Measurements from ENCODE around the gene CCDC93.

Gene CCDC93

DNA sequence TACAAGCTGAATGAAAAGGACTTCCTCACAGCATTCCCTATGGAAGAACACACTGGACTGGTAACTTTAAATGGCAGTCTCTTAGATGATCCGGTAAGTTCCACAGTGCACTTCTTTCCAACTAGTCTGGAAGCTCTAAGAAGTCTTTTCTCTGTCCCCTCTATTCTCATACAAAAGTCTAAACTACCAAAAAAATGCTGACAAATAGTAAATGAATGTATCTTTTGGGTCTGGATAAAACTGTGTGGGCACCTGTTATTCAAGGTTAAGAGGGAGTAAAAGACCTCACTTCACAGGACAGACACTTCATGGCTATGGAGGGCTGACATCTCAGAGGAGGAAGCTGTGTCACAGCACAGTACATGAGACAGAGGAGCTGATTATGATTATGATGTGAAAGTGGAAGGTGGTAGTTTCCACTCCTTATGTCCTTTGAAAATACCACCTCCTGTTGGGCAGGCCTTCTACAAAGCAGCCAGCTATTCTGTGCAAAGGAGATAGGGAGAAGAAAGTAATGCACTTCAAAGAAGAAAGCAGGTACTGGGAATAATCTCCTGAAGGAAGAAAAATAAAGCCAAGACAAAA lies 23.9 kb downstream of the CCDC93 start:
- no peak for DNase-seq (ENCODE audit: low spot score)

DNA sequence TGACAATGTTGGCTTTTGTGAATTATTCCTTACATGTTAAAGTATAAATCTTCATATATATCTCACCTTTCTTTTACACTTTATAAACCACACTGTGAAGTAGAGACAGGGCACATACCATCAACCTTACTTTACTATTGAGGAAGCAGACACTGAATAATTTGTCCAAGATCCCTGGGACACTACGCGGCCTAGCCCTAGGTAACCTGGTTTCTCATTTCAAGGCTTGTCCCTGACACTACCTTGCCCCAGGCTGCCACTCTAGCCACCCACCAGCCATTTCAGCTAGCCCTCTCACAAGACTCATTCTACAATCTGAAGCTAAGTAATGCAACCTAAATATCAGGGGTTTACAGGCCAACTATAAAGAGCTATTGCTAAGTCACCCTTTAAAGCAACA lies 26.7 kb downstream of the CCDC93 start:
- DNase-seq (ENCODE audit: low spot score) = no peak

DNA sequence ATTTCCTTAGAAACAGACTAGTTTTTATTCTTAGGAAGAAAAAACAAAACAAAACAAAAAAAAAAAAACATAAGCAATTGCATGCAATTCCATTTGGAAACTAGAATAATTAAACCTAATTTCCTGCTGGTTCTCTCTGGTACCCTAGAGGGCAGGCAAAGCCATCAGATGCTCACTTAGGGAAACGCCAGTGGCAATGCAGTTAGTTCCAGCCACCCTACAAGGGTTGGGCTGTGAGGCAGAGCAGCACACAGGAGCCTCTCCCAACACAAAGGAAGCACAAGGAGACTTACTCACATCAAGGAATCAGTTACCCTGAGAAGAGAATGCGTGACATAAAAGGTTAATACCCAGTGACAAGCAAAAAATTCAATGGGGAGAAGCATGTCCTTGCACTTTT lies 28.8 kb downstream of the CCDC93 start:
- DNase-seq (ENCODE audit: low spot score) = no peak

DNA sequence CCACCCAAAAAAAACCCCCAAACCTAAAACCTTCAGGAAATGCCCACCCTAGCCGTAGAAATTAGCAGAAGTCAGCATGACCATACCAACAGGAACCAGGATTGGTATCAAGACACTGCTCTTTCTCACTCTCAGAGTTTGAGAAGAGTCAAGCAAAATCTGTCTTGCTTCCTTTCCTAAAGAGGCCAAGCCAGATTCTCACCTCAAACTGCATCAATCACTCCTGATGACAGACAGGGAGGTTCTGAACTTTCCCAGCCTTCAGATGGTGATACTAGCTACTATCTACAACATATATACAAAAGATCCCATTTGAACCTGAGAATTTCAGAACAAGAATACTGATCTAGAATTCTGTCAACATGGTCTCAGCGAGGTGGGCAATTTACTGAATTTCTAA lies 29.7 kb downstream of the CCDC93 start:
- no peak for DNase-seq (ENCODE audit: low spot score)

DNA sequence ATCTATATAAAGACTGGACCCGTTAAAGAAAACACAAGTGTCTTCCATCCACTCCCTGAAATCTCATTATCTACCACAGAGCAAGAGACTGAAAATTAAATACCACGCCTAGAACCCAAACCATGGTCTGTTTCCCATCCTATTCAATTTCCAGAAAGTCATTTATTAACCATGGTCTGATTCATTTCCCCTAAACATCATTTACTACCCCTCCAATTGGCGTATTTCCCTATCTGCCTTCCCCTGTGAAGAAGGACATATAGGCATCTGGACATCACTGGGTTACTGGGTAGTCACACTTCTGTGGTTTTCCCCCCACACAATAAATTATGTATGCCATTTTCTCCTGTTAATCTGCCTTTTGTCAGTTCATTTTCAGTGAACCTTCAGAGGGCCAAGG lies 30.8 kb downstream of the CCDC93 start:
- no peak for DNase-seq (ENCODE audit: low spot score)

DNA sequence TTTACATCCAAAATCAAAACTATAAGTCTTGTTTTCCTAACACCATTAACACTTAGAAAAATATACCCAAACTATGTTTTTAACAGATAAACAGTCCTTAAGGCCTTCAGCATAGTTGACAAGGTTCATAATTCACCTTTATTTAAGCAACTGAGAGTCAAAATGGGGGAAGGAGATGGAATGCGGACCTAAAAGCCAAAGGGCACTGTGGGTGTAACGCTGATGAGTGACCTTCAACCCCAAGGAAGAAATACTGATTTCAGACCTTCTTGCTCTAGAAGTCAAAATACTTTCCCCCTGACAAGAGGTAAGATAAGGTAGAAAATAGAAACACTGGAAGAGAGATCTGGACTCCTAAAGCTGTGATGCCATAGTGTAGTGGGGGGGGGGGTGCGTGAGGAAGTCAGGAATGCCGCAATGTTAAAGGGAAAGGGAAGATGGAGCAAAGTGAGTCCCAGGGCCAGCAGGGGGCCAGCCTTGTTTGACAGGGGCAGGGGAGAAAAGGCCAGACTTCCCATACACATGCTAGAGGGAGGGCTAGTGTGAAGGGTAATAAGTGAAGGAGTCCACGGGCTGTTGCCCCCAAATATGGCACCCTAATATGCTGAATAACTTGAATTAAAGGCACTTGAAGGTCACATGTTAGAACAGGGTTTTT lies 31.4 kb downstream of the CCDC93 start:
- DNase-seq (ENCODE audit: low spot score) = no peak

DNA sequence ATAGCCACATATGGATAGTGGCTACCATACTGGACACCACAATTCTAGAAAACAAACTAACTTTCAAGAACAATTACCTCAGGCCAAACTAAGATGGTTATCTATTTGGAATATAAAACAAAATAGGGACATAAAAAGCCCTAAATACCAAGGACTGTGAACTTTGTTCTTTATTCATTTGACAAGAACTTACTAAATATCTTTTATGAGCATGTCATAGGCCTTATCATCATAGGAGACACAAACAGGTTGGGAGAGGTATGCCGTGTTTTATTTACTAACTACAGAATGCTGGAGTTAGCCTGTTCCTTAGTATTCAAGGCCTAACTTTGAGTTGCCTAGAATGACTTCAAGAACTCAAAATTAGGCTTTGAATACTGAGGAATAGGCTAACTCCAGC lies 32.1 kb downstream of the CCDC93 start:
- DNase-seq (ENCODE audit: low spot score) = no peak

DNA sequence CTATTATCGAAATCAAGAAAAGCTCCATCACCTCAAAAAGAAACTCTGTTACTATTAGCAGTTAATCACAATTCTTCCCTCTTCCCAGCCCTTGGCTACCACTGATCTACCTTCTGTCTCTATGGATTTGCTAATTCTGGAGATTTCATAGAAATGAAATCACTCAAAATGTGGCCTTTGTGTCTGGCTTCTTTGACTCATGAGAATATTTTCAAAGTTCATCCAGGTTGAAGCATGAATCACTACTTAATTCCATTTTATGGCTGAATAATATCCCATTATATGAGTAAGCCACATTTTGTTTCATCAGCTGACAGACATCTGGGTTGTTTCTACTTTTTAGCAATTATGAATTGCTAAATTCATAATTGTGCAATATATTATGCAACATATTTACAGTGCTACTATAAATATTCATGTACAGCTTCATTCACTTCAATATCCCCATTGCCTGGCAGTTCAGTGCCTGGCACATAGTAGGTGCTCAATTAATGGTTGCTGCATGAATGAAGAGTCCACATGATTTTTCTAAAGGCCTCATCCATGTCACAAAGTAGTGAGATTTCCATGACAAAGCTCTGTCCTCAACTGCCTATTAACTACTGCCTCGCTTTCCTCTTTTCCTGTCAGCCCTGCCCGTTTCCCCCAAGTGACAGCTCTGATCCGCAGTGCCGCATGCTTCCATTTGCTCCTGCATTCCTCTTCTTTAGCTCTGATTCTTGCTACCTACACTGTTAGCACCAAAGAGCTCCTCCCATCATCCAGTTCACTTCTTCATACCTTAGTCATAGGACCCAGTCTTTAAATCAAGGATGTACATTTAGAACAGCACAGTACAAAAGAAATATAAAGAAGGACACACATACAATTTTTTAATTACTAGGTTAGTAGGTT lies 32.8 kb downstream of the CCDC93 start:
- DNase-seq (ENCODE audit: low spot score) = no peak

DNA sequence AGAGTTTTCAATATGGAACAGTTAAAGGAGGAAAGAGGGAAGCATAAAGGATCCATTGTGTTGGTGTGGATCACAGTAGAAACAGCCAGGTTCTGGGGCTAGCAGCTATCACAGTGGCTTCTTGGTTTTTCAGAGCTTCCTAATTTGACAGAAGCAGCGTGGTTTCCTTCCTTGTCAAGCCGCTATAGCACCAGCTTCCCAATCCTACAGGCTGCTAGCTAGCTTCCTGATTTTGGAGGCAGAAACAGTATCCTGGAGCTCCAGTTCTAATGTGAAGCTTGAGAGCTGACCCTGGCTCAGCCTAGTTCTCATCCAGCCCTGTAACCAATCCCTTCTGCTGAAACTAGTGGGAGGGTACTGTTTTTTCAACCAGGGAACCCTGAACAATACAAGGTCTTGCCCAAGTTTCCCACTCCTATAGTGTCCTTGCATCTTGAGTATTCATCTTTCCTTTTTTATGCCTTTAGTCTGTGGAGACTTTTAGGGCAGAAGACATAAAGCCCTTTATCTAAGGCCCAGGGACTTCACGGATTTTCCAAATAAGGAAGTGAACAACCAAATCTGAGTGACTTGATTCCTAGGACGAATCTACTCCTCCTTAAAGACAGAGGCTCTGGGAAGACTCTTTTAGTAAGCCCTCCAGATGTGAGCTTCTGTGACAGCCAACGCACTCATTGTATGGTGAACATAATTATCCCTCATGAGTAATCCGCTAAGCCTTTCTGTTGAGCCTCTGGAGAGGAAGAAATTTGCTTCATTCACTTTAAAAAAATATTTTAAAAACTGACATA lies 33.8 kb downstream of the CCDC93 start:
- no peak for DNase-seq (ENCODE audit: low spot score)

DNA sequence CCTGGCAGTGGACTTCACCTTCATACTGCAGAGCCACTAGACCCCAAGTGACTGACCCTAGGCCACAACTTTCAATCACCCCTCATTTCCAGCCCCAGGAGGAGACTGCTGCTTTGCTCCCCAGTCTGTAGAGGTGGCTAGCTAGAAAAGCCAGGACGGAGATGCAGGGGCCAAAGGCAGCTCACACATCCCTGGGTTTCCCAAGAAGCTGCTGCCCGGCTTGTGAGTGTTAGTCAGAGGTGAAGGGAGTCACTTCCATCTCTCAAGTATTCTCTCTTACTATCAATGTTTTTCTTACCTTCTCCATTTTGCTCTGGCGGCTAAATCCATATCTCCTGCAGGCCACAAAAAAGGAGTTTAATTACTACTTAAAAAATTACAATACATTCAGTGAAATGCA lies 36.2 kb downstream of the CCDC93 start:
- DNase-seq (ENCODE audit: low spot score) = no peak

DNA sequence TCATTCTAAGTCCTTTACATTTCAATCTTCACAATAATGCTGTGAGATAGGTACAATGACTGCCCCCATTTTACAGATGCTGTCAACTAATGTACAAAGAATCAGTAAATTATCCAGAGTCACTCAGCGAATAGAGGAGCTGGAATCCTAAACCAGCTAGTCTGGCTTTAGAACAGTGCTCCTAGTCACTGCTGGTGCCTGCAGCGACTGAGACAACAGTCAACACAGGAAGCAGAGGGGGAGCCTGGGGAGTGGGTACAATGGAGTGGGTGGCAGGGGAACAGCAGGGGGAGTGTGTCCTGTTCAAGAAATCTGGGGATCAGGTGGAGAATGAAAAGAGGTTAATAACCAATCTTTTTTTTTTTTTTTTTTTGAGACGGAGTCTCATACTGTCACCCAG lies 37.3 kb downstream of the CCDC93 start:
- DNase-seq (ENCODE audit: low spot score) = no peak

DNA sequence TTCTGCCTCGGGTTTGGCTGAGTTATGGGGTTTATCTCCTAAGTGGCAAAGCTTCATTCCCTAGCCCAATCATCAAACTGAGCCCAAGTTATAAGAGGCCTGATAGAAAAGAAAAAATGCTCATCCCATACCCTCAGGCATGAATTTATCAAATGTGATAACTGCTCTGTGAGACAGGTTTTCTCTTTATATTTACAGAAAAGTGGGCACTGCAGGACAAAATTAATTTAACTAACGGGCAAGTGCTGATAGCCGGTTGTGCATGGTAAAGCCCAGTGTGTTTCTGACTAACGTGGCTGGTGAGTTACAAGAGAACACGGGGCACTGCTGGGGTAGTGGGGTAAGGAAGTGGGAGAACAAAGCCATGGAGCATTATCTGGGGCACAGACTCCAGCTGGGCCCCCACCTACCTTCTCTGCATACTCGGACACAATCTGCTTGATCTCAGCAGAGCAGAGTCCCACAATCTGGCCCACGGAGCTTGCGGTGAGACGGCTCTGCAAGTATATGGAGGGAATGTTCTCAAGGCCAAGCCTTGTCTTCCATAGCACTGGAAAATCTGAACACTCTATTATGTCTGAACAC lies 40.3 kb downstream of the CCDC93 start:
- DNase-seq (ENCODE audit: low spot score) = no peak

DNA sequence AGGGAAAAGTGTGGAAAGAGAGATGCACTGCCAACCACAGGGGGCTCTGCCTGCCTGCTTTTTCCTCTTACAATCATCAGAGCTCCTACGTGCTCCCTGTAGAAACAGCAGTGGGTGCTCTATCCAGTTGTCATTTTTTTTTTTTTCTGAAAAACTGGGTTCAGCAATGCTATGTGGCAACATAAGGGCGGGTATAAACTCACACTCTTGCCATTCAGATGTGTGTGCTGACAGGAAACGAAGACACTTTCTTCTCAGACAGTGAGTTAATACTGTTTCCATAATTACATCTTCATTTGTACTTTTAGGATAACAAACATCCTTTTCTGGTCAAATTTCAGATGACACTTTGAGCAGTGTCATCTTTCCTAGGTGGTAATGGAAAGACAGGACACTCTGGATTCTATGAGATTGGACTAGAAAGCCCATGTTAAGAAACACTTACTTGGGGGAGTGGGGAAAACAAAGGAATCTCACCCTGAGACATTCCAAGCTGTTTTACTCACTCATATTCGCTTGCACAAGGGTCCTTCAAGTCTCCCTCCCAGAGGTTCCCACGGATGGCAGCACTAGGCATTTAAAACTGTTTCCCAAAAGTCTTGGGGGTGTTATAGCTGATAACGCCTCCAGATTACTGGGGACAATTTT lies 41.3 kb downstream of the CCDC93 start:
- DNase-seq (ENCODE audit: low spot score) = no peak

DNA sequence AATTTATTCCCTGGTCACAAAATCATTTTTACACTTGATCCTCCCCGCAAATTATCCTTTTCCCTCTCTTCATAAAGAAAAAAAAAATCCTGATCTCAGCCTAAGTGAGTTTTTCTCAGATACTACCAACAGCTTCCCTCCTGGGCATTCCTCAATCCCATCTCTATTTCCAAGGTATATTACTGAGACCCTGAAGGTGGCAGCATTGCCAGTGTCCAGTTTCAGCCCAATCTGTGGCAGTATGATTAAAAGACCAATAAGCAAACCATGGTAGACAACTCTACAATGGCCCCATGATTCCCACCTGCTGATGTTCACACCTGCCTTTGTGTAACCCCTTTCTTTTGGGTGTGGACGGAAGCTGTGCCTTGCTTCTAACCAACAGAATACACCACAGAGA lies 45.1 kb downstream of the CCDC93 start:
- DNase-seq (ENCODE audit: low spot score) = no peak

DNA sequence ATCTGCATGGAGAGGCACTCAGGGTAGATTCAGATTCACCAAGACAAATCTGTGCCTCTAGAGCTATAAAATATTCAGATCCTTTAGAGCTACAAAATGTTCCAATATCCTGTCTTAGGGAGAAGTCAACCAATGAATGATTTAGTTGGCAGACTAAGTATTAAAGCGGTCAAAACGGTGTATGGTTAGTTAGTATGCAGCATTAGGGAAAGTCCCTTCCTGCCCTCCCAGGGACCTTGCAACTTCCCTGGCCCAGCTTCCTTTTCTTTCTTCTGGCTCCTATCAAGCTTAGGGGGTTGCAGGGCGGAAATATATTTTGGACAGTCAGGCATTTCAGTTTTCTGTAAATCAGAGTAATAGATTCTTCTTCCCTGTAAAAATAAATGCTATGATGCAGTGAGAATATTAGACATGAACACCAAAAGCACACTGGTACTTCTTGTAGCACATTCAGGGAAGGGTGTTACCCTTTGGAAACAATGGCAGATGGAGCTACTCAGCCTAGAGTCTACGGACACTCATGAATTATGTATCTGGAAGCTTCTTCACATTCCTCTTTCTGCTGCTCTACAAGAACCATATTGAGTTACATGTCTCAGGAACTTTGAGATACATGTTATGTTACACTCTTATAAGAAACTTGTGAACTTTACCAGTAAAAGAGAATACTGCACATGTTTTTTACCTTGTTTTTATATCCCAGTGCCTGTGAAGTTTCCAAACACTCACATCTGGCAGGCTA lies 45.7 kb downstream of the CCDC93 start:
- no peak for DNase-seq (ENCODE audit: low spot score)

DNA sequence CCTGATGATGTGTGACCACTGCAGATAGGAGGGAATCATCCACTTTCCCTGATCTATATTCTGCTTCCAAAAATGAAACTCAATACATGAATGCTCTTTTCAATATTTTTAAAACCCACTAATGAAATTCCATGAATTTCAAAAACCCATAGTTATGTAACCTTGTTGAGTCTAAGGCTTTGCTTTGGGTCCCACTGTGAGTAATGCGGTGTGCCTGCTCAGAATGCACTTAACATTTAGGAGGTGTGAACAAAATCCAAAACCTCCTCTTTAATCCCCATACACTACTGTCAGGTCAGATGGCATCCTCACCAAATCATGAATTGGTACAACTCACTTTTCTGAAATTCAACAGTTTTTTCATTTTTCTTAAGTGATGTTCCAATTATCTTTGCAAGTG lies 50.4 kb downstream of the CCDC93 start:
- no peak for DNase-seq (ENCODE audit: low spot score)

DNA sequence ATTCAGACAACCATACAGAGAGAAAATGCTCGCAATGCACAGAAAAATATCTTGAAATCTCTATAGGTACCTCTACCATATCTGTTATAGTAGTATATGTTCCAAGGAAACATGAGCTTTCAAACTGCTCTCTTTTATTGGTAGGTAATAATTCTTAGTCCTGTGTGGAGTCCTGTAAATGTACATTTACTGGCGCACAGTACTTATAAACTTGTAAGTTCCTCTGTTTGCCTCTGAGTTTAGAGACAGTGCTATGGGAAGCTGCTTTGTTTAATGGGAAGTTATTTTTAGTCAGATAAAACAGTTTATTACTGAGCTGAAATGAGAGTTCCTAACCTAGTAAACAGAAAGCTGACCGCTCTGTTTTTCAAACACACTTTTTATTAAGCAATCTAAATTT lies 52.7 kb downstream of the CCDC93 start:
- no peak for DNase-seq (ENCODE audit: low spot score)

DNA sequence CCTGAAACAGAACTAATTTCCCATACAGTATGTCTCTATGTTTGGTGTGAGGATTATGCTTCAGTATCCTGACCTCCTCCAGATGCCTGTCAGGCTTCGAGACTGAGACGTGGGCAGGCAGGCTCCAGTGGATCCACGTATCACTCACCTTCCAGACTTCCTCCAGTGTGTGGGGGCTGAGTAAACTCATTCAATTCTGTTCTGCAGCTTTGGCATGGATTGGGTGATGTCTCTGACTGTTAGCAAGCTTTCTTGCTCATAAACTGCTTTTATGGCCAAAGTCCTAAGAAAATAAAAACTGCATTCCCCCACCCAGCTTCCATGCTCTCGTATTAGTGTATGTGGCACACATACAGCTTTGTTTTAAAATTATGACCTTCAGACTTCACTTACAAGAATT lies 53.6 kb downstream of the CCDC93 start:
- DNase-seq (ENCODE audit: low spot score) = no peak

DNA sequence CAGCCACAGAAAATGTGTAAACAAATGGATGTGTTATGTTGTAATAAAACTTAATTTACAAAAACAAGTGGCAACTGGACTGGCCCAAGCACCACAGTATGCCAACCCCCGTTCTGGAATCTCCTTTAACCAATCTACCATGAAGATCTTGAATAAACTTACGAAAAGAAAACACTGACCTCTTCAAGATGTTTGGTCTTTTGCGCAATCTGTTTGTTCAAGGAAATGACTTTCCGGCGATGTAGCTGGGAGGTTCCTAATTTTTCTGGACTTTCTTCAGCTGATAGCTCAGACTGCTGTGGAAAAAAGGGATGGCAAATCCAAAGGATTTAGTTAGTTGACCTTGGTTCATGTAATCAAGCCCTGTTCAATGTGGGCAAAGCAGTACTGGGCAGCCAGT lies 55.7 kb downstream of the CCDC93 start:
- DNase-seq (ENCODE audit: low spot score) = no peak

DNA sequence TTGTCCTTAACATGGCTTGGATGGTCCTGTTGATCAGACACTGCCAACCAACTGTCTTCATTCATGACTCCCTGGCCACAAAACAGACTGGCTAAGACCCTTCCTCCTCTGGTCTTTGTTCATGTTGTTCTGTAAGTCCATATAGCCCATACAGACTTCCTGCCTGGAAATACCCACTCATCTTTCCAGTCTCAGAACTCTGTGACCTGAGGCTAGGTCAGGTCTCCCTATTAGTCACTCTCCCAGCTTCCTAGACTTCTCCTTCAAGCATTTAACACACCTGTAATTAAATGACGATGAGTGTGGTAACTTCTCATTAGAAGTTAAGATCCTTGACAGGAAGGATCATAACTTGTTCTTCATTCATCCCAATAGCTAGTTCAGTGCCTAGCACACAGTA lies 56.3 kb downstream of the CCDC93 start:
- DNase-seq (ENCODE audit: low spot score) = no peak
